ENCODE data around the gene PRR20D. TPM values are rescaled to one million over a fixed set of nuclear protein-coding genes. Genes with fewer than 3 reads are reported as not detected.
"Not testable (repeated sequence)": the region's sequence is repeated elsewhere in the genome, so short reads cannot be mapped to it uniquely, and the experiment has no call there.

Gene PRR20D
- total RNA-seq = not detected

DNA sequence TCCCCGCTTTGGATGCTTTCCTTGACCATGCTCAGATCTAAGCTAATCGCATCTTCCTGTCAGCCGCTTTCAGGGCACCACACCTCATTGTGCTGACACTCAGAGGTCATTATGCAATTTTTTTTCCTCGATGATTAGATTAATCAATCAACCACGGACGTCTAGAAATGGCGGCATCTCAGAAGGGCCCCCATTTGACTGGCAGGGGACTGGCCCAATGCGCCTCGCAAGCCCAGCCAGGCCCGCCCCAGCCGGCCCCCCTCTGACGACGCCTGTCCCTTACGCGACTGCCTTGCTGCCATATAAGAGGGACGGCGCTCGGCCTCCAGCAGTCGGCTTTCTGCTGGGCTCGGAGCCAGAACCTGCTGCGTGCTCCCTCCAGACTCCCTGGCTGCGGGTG is at the start of gene PRR20D:
TSS of gene PRR20D (plus strand) at position 301 of the 400 bp plus-strand sequence. CDS start 387 bp downstream, outside the sequence.
- not testable (repeated sequence) for DNase-seq

GRCh38 chr13:57114945-57115344 is 45.5 kb upstream of the PRR20D start:
- no peak for DNase-seq

DNA sequence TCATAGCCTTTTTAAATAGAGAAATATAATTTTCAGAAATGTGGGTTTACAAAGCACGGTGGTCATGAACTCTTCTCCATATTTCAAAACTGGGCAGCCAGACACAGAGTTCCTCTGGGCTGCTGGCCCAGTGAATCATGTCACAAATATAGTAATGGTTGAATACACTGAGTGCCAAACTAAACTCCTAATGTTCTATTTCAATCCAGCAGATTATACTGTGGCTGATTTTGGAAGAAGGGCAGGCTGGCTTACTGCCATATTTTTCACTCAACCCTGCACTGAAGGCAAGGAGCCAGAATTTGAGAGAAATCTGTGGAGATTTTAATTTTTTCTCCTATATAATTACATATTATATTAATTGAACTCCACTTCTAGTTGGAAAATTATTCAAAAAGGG is 36.8 kb upstream of the PRR20D start:
- no peak for DNase-seq

- no peak for DNase-seq
Measured at GRCh38 chr13:57128909-57129308, 31.5 kb upstream of the PRR20D start.

- DNase-seq = no peak
Measured at GRCh38 chr13:57136093-57136492, 24.3 kb upstream of the PRR20D start.

- no peak for DNase-seq
Measured at GRCh38 chr13:57137585-57137984, 22.8 kb upstream of the PRR20D start.

DNA sequence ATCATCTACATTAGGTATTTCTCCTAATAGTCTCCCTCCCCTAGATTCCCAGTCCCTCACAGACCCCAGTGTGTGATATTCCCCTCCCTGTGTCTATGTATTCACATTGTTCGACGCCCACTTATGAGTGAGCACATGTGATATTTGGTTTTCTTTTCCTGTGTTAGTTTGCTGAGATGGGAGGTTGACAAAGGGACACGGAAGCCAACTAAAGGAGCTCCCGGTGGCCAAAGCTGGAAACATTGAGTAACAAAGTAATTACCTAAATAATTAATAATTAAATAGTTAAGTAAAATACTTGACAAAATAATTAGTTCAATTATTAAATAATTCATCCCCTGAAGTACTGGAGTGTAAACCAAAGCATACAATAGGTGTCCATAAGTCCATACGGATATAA is 21.4 kb upstream of the PRR20D start:
- DNase-seq = no peak

DNA sequence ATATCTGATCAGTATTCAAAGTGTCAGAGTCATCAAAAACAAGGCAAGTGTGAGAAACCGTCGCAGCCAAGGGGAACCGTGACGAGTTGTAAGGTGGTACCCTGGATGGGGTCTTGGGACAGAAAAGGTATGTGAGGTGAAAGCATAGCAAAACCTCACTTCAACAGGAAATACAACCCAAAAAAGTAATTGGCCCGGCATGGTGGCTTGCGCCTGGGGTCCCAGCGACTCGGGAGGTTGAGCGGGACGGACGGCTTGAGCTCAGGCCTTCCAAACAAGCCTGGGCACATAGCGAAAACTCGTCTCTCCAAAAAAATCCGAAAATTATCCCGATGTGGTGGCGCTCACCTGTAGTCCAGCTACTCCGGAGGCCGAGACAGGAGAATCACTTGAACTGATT is 20.7 kb upstream of the PRR20D start:
- DNase-seq = not testable (repeated sequence)

DNA sequence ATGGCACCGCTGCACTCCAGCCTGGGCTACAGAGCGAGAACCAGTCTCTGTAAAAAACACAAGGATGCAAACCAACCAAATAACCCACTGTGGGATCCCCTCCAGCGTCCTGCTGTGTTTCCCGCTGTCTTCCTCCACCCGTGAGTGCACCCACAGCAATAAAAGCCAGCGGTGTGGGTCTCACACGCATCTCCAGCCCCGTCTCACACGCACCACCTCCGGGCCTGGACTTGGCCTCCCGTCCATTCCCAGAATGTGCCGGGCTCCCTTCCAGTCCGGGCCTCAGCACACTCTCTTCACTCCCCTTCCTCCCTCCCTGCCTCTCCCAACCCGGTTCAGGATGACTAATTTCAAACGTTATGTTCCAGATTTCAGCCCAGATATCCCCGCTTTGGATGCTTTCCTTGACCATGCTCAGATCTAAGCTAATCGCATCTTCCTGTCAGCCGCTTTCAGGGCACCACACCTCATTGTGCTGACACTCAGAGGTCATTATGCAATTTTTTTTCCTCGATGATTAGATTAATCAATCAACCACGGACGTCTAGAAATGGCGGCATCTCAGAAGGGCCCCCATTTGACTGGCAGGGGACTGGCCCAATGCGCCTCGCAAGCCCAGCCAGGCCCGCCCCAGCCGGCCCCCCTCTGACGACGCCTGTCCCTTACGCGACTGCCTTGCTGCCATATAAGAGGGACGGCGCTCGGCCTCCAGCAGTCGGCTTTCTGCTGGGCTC is 20.0 kb upstream of the PRR20D start, which contains the start of gene PRR20A:
TSS of gene PRR20A (plus strand) at position 684 of the 734 bp plus-strand sequence. CDS start 387 bp downstream, outside the sequence.
- DNase-seq = not testable (repeated sequence)

- not testable (repeated sequence) for DNase-seq
Measured at GRCh38 chr13:57147188-57147587, 13.2 kb upstream of the PRR20D start, which contains the start of gene PRR20B. PRR20B (plus strand) TSS chr13:57147488; CDS start chr13:57147875, 387 bp downstream.

GRCh38 chr13:57148106-57148505 is 12.3 kb upstream of the PRR20D start:
- DNase-seq = not testable (repeated sequence)

GRCh38 chr13:57153761-57154160 is 6.7 kb upstream of the PRR20D start, which contains the start of gene PRR20C:
PRR20C (plus strand) TSS chr13:57154061; CDS start chr13:57154448, 387 bp downstream.
- not testable (repeated sequence) for DNase-seq

DNA sequence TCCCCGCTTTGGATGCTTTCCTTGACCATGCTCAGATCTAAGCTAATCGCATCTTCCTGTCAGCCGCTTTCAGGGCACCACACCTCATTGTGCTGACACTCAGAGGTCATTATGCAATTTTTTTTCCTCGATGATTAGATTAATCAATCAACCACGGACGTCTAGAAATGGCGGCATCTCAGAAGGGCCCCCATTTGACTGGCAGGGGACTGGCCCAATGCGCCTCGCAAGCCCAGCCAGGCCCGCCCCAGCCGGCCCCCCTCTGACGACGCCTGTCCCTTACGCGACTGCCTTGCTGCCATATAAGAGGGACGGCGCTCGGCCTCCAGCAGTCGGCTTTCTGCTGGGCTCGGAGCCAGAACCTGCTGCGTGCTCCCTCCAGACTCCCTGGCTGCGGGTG is 6.5 kb downstream of the PRR20D start, which contains the start of gene PRR20E:
TSS of gene PRR20E (plus strand) at position 301 of the 400 bp plus-strand sequence. CDS start 387 bp downstream, outside the sequence.
- DNase-seq = not testable (repeated sequence)

- DNase-seq = no peak
Measured at GRCh38 chr13:57191667-57192066, 31.2 kb downstream of the PRR20D start.

- DNase-seq = no peak
Measured at GRCh38 chr13:57212989-57213388, 52.6 kb downstream of the PRR20D start.
